GM21447 (cell line): ENCODE results near the gene MAP3K4.

Source experiments
- ATAC-seq: cut with Tn5 transposase; IDR thresholded peaks from one replicate; pipeline ENCODE4 v1.9.1; 2021; ENCODE audit not compliant: unreplicated experiment

Gene MAP3K4

GRCh38 chr6:160991406-160992060 lies at the start of gene MAP3K4:
Gene MAP3K4 (plus strand): TSS chr6:160991769. CDS start chr6:160991932, 163 bp downstream.
- peak; percentile 68 for ATAC-seq

GRCh38 chr6:160943997-160944396 lies 47.6 kb upstream of the MAP3K4 start:
- no peak for ATAC-seq

GRCh38 chr6:160945516-160946177 lies 45.9 kb upstream of the MAP3K4 start:
- no peak for ATAC-seq

GRCh38 chr6:160949531-160949930 lies 42.0 kb upstream of the MAP3K4 start:
- no peak for ATAC-seq

- no peak for ATAC-seq
Observed at GRCh38 chr6:160950507-160950906, 41.1 kb upstream of the MAP3K4 start.

GRCh38 chr6:160951187-160952030 lies 40.2 kb upstream of the MAP3K4 start:
- no peak for ATAC-seq

- no peak for ATAC-seq
Observed at GRCh38 chr6:160952633-160953281, 38.8 kb upstream of the MAP3K4 start.

GRCh38 chr6:160955508-160956295 lies 35.9 kb upstream of the MAP3K4 start:
- no peak for ATAC-seq

GRCh38 chr6:160956300-160957035 lies 35.1 kb upstream of the MAP3K4 start:
- no peak for ATAC-seq

- ATAC-seq = no peak
Observed at GRCh38 chr6:160959726-160960435, 31.7 kb upstream of the MAP3K4 start.

- no peak for ATAC-seq
Observed at GRCh38 chr6:160960839-160961238, 30.7 kb upstream of the MAP3K4 start.

GRCh38 chr6:160962835-160963623 lies 28.5 kb upstream of the MAP3K4 start:
- no peak for ATAC-seq

GRCh38 chr6:160963651-160964050 lies 27.9 kb upstream of the MAP3K4 start:
- no peak for ATAC-seq

GRCh38 chr6:160965893-160966292 lies 25.7 kb upstream of the MAP3K4 start:
- no peak for ATAC-seq

- ATAC-seq = no peak
Observed at GRCh38 chr6:160966493-160967229, 24.9 kb upstream of the MAP3K4 start.

- ATAC-seq = no peak
Observed at GRCh38 chr6:160967351-160967750, 24.2 kb upstream of the MAP3K4 start.

- no peak for ATAC-seq
Observed at GRCh38 chr6:160967833-160968232, 23.7 kb upstream of the MAP3K4 start.

GRCh38 chr6:160971171-160971570 lies 20.4 kb upstream of the MAP3K4 start:
- ATAC-seq = no peak
